GM12892 (cell line): ENCODE data around the gene DDX4.
A peak's percentile ranks its signal among the peaks of the same experiment; 100 is the strongest.

Source experiments
- DNase-seq: peaks from one replicate; pipeline ENCODE4 v3.0.0; 2011; ENCODE audit not compliant: insufficient read length
- FAIRE-seq: peaks from 2 replicates; lab custom pipeline; 2011; peaks lifted over from hg19 to GRCh38; lab: Jason Lieb, UNC
- POLR2A ChIP-seq: IDR thresholded peaks from 2 replicates; pipeline ENCODE4 v1.6.1; 2011; ENCODE audit warnings: low read depth, low read length, control low read depth
- POLR2AphosphoS5 ChIP-seq: IDR thresholded peaks from 2 replicates; pipeline ENCODE4 v1.6.1; 2011; ENCODE audit warnings: low read depth, low read length, control low read depth
- TAF1 ChIP-seq: IDR thresholded peaks from 2 replicates; pipeline ENCODE4 v1.6.1; 2011; ENCODE audit warnings: low read depth, mild to moderate bottlenecking, control low read depth, low read length, borderline replicate concordance

Gene DDX4

DNA sequence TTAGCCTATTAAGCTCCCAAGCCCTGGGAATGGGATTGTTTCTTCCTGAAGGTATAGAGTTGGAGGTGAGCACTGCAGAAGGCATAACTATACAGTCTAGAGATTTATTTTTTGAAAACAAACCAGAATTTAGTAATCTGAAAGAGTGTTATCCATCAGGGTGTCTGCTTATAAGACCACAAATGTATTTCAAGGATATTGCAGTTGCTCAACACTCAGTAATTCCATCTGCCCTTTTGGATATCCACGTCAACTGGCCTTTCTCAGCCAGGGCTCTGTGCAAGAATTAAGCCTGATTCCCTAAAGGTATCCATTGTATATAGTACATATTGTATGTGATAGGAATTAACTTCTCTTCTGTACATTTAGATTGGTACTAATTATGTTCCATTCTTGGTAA lies 98.3 kb downstream of the DDX4 start:
- DNase-seq (no peak), FAIRE-seq (no peak)
- no peak for TF ChIP-seq POLR2A
- TF ChIP-seq POLR2AphosphoS5: no peak

DNA sequence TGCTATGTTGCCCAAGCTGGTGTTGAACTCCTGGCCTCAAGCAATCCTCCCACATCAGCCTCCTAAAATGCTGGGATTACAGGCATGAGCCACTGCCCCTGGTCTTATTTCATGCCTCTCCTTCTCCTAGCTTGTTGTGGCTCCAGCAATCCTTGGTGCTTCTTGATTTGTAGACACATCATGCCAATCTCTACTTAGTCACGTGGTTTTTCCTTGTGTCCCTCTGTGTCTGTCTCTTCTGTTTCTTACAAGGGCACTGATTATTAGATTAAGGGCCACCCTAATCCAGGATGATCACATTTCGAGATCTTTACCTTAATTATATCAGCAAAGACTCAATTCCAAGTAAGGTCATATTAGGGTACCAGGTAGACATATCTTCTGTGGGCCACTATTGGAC lies 104.1 kb downstream of the DDX4 start:
- FAIRE-seq (peak; percentile 5), DNase-seq (no peak)
- no peak for TF ChIP-seq POLR2A
- TF ChIP-seq POLR2AphosphoS5: no peak
- no peak for TF ChIP-seq TAF1

DNA sequence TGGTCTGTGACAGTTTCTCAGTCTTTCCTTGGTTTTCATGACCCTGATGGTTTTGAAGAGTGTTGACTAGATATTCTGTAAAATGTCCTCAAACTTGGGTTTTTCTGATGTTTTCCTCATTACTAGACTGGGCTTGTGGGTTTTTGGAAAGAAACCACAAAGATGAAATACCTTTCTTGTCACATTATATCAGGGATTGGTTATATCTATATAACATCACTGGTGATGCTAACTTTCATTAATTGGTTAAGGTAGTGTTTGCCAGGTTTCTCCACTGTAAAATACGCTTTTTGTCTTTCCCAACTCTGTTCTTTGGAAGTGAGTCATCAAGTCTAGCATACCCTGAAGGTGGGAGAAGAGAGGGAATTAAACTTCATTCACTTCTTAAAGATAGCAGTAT lies 110.0 kb downstream of the DDX4 start:
- FAIRE-seq (no peak), DNase-seq (no peak)
- TF ChIP-seq POLR2A (no peak), POLR2AphosphoS5 (no peak), TAF1 (no peak)

DNA sequence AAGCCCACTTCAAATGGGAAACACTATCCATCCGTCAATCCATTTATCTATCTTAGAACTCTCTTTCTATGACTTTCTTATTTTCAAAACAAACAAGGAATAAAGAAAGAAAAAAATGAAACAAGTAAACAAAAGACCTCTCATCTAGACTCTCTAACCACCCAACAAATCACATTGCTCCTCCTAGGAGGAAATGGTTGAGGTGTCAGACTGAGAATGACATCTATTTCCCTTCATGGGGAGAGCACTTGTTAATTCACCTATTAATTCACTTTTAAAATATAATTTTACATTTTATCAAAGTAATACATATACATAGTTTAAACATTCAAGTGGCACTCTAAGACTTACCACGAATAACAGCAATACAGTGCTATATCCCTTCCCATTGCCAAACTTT lies 110.9 kb downstream of the DDX4 start:
- DNase-seq (no peak), FAIRE-seq (no peak)

DNA sequence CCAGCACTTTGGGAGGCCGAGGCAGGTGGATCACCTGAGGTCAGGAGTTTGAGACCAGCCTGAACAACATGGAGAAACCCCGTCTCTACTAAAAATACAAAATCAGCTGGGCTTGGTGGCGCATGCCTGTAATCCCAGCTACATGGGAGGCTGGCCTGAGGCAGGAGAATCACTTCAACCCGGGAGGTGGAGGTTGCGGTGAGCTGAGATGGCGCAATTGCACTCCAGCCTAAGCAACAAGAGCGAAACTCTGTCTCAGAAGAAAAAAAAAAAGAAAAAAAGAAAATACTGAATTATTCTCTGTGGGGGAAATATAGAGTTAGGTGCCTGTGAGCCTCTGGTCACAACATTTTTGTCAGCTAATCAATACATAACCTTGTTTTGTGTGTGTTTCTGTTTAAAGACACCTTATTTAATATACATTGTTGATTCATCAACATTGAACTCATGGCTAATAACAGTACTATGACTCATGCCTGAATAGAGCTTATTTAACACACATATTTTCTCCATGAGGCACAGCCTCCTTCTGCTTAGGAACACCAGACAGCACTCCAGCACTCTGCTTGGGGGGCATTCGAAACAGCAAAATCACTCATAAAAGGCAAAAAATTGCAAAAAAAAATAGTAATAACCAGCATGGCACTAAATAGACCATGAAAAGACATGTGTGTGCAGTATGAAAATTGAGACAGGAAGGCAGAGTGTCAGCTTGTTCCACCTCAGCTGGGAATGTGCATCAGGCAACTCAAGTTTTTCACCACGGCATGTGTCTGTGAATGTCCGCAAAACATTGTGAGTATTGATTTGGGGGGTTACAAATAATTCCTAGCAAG lies 113.2 kb downstream of the DDX4 start, which contains the start of gene IL31RA:
TSS of gene IL31RA (plus strand) at position 519 of the 836 bp plus-strand sequence. CDS start at position 733, 214 bp downstream.
- no peak for FAIRE-seq
- TF ChIP-seq POLR2AphosphoS5 (no peak), TAF1 (no peak), POLR2A (no peak)
- DNase-seq: no peak

More for the DNA sequence above, 110.9 kb downstream of the DDX4 start:
- TF ChIP-seq TAF1: no peak
- TF ChIP-seq POLR2A: no peak
- TF ChIP-seq POLR2AphosphoS5: no peak

DNA sequence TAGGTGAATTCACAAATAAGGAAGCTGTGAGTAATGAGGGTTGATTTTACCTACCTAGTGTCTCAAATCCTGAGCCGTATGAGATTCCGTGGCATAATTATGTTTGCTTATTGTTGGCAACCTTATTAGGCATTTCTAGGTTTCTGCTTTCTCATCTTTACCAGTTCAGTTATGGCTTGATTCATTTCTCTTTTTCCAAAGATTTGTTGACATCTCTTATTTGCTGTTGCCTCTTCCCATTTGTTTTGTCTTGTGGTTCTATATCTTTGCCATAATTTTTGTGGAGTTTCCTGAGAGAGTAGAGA lies 113.8 kb downstream of the DDX4 start:
- no peak for TF ChIP-seq POLR2AphosphoS5
- TF ChIP-seq POLR2A: no peak
- no peak for TF ChIP-seq TAF1
- DNase-seq: no peak
- FAIRE-seq: no peak

DNA sequence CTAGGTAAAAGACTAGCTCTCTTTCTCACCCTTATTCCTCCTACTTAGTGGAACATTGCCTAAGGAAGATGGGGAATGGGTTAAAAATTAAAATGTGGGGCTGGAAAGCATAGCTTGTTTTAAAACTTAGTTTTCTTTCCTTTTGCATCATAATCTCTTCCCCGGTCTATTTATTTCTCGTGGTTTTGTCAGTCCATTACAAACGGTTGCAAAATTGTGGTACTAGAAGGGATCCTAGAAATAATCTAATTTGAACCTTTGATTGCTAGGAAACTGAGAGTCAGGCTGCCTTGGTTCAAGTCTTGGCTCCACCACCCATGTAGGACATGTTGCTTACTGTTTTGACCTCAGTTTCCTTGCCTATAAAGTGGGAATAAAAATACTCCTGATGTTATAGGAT lies 114.6 kb downstream of the DDX4 start:
- DNase-seq (no peak), FAIRE-seq (no peak)
- TF ChIP-seq TAF1 (no peak), POLR2AphosphoS5 (no peak), POLR2A (no peak)

DNA sequence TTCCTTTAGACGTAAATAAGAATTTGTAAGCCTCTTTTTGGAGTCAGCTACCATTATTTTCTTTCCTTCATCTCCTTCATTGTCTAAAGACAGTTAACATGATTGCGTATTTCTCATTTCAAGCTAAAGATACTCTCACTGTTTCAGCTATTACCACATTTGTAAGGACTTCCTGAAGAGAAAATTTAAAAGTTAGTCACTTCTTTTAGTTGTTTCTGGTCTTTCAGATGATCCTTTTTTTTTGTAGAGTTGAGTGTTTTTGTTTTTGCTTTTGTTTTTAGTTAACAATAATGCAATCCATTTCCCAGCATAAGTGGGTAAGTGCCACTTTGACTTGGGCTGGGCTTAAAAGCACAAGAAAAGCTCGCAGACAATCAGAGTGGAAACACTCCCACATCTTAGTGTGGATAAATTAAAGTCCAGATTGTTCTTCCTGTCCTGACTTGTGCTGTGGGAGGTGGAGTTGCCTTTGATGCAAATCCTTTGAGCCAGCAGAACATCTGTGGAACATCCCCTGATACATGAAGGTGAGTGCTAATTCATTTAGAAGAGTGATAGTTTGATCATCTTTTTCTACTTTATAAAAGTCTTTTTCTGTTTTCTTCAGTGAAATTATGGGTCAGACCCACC lies 115.3 kb downstream of the DDX4 start:
- DNase-seq (no peak), FAIRE-seq (no peak)
- TF ChIP-seq POLR2A (no peak), TAF1 (no peak), POLR2AphosphoS5 (no peak)

DNA sequence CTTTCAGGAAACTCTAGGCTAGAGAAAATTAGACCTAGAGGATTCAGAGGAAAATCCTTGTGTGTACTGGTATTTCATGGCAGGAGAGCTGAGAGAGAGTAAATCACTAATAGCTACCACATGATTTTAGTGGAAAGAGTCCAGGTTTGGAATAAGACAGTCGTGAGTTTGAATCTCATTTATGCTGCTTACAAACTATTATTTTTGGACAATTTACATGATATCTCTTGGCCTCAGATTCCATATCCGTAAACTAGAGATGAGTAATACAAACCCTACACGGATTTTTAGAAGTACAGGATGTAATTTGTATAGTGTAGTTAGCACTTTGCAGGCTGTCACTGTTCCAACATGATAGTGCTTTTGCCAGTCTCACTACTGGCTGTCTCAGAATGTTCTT lies 116.0 kb downstream of the DDX4 start:
- no peak for FAIRE-seq
- DNase-seq: no peak
- TF ChIP-seq TAF1 (no peak), POLR2AphosphoS5 (no peak), POLR2A (no peak)

DNA sequence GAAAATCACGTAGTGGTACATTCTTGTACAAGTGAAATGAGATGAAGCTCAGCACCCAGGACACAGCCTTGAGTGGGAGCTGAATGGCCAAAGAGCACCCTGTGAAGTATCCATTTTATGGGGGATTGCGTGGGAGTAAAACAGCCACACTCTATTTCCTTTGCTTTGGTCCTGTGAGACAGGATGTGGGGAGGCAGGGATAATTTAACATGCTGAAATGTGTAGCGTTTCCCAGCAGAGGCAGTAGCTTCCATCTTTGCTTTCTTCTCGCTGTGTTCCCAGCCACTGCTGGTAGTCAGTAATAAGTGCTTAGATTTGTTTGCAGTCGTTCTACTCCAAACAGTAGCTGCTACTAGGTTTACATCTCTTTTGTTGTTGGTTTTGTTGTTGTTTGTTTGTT lies 117.6 kb downstream of the DDX4 start:
- TF ChIP-seq POLR2A: no peak
- no peak for TF ChIP-seq TAF1
- no peak for TF ChIP-seq POLR2AphosphoS5
- DNase-seq (no peak), FAIRE-seq (no peak)

DNA sequence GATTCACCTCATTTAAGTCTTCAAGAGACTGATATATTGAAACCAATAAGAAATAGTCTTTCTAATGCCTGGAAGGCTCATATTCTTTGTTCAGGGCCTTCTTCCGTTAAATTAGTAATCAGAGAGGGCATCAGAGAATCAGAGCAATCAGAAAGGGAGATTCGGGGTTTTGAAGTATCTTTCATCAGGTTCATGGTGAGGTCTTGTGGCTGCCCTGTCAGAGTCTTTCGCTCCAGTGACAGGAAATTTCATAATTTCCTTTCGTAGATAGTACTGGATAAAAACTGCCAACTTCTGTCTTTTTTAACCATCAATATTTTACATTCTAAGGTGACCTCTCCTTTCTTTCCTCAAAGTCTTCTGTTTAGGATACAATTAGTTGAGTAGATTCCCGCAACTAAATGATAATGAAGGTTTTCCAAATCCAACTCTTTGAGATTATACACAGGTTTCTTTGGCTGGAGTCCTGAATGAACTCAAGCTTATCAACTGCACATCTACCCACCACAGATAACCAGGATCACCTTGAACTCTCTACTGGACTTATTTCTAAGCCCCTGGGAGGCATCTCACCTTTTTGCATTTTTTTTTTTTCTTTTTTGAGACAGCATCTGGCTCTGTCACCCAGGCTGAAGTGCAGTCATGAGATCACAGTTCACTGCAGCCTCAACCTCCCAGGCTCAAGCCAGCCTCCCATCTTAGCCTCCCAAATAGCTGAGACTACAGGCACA lies 118.8 kb downstream of the DDX4 start:
- no peak for TF ChIP-seq TAF1
- TF ChIP-seq POLR2A: no peak
- no peak for TF ChIP-seq POLR2AphosphoS5
- DNase-seq (no peak), FAIRE-seq (no peak)

DNA sequence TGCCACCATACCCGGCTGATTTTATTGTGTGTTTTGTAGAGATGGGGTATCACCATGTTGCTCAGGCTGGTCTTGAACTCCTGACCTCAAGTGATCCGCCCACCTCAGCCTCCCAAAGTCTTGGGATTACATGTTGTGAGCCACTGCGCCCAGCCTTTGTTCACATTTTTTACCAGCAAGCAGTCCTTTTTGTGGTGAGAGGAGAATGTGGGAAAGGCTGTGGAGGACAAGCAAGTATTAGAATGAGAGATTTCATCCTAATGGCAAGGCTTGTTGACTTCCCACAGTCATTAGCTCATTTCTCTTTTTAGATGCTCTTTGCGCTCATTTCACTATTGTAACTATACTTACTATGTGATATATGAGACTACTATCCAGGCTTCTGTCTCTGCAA lies 119.4 kb downstream of the DDX4 start:
- FAIRE-seq (no peak), DNase-seq (no peak)
- TF ChIP-seq POLR2A (no peak), POLR2AphosphoS5 (no peak), TAF1 (no peak)

DNA sequence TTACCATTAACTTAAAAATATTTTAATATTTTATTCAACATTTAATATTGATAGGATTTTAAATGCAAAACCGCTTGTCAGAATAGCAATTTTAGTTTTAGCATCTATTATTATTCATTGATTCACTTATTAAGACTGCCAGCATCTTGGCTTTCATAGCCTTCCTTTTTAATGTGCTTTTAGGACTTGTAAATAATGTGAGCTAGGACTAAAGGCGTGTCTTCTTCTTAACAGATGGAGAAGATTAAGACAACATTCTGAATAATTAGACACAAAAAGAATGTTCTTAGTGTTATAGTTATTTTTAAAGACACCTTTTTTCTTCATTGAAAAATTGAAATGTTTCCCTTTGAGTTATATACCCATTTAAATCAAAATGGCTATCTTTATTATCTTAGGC lies 120.2 kb downstream of the DDX4 start:
- no peak for TF ChIP-seq TAF1
- TF ChIP-seq POLR2AphosphoS5: no peak
- no peak for TF ChIP-seq POLR2A
- DNase-seq (no peak), FAIRE-seq (no peak)
